B cell (primary cell): ENCODE data around the gene GULP1. TPM values are rescaled to one million over a fixed set of nuclear protein-coding genes. Genes with fewer than 3 reads are reported as not detected.

Experiments
- ATAC-seq: fragments of 200-7000 bp; cut with Tn5 transposase; one replicate; pipeline ENCODE4 v1.10.0; 2021; ENCODE audit warnings: low read depth, mild to moderate bottlenecking, moderate number of reproducible peaks, moderate library complexity
- CTCF ChIA-PET: fragments of 350-600 bp; sonication (Branson Sonifier 250); formaldehyde crosslinking; loops from one replicate; lab custom pipeline; 2021; ENCODE audit warnings: antibody characterized with exemption, inconsistent platforms; lab: Charles Lee
- POLR2A ChIA-PET: fragments of 350-600 bp; sonication (Branson Sonifier 250); formaldehyde crosslinking; loops from one replicate; lab custom pipeline; 2021; ENCODE audit warnings: antibody characterized with exemption; lab: Charles Lee
- DNase-seq: peaks from one replicate; pipeline ENCODE4 v3.0.0; 2013
- H2AFZ ChIP-seq: 2 replicates; pipeline ENCODE4 v1.6.1; 2012; ENCODE audit warnings: mild to moderate bottlenecking, low read depth, low read length; ENCODE audit not compliant: insufficient read depth, poor library complexity, severe bottlenecking
- H3K27ac ChIP-seq, 2 donors: 1 replicate in 1 of 2; 2 replicates in 1 of 2; pipeline ENCODE4 v1.5.1; 2012 to 2013; ENCODE audit warnings: low read length in 2 of 2, mild to moderate bottlenecking in 2 of 2, moderate library complexity in 1 of 2
- H3K27me3 ChIP-seq, 4 experiments: fragments of 200-600 bp in 1 of 4; sonication (generic) in 1 of 4; replicated peaks in 1 of 4; 1 replicate in 2 of 4; 2 replicates in 2 of 4; pipeline versions ENCODE4 v1.6.1 to v1.7.0; 2013 to 2016; ENCODE audit warnings: low read length in 3 of 4, mild to moderate bottlenecking in 2 of 4, mixed read lengths in 1 of 4, moderate library complexity in 1 of 4; ENCODE audit not compliant: insufficient read depth in 4 of 4, control insufficient read depth in 3 of 4; ENCODE audit errors: control extremely low read depth in 1 of 4
- H3K36me3 ChIP-seq, 2 experiments: replicated peaks in 1 of 2; 1 replicate in 1 of 2; 2 replicates in 1 of 2; pipeline versions ENCODE4 v1.6.1 to v1.7.1; 2013; ENCODE audit warnings: low read length in 1 of 2; ENCODE audit not compliant: insufficient read depth in 2 of 2, control insufficient read depth in 1 of 2; ENCODE audit errors: control extremely low read depth in 1 of 2, extremely low read depth in 1 of 2
- H3K4me1 ChIP-seq, 2 donors: fragments of 200-600 bp in 1 of 2; sonication (generic) in 1 of 2; 1 replicate in 1 of 2; 2 replicates in 1 of 2; pipeline versions ENCODE4 v1.5.1 to v1.6.1; 2013 to 2017; ENCODE audit warnings: low read length in 2 of 2; ENCODE audit not compliant: control insufficient read depth in 2 of 2, insufficient read depth in 2 of 2
- H3K4me2 ChIP-seq: replicated peaks from 2 replicates; pipeline ENCODE3; 2012; ENCODE audit warnings: mild to moderate bottlenecking, low read depth, low read length; ENCODE audit not compliant: poor library complexity, severe bottlenecking
- H3K4me3 ChIP-seq, 5 experiments: fragments of 200-600 bp in 1 of 5; sonication (generic) in 1 of 5; 1 replicate in 3 of 5; 2 replicates in 2 of 5; pipeline versions ENCODE4 v1.5.1 to v1.7.0; 2011 to 2016; ENCODE audit warnings: low read length in 4 of 5, mild to moderate bottlenecking in 4 of 5, low read depth in 2 of 5, control low read depth in 1 of 5, moderate library complexity in 1 of 5; ENCODE audit not compliant: insufficient read depth in 1 of 5; ENCODE audit errors: control extremely low read depth in 1 of 5, extremely low read depth in 1 of 5
- H3K79me2 ChIP-seq: fragments of 200-600 bp; sonication (generic); one replicate; pipeline ENCODE4 v1.6.0; 2016; ENCODE audit warnings: low read length; ENCODE audit not compliant: control insufficient read depth, insufficient read depth
- H3K9ac ChIP-seq: fragments of 200-600 bp; sonication (generic); 2 replicates; pipeline ENCODE4 v1.6.1; 2017; ENCODE audit warnings: mild to moderate bottlenecking, low read length, moderate library complexity
- H3K9me3 ChIP-seq, 3 donors: one replicate each; pipeline versions ENCODE4 v1.6.1 to v1.7.1; 2013; ENCODE audit warnings: low read length in 2 of 3; ENCODE audit not compliant: control insufficient read depth in 2 of 3, insufficient read depth in 1 of 3; ENCODE audit errors: control extremely low read depth in 1 of 3
- H4K20me1 ChIP-seq: 2 replicates; pipeline ENCODE4 v1.6.0; 2012; ENCODE audit warnings: mild to moderate bottlenecking, low read length; ENCODE audit not compliant: insufficient read depth, control insufficient read depth, poor library complexity, severe bottlenecking
- H3K27ac Mint-ChIP-seq: one replicate; pipeline ENCODE4 v1.8.0; 2021; ENCODE audit warnings: mixed read lengths
- H3K27me3 Mint-ChIP-seq: one replicate; pipeline ENCODE4 v1.8.0; 2021; ENCODE audit warnings: mixed read lengths
- H3K4me1 Mint-ChIP-seq: one replicate; pipeline ENCODE4 v1.8.0; 2021; ENCODE audit warnings: mixed read lengths
- H3K4me3 Mint-ChIP-seq: one replicate; pipeline ENCODE4 v1.8.0; 2021; ENCODE audit warnings: mixed read lengths
- H3K9me3 Mint-ChIP-seq: one replicate; pipeline ENCODE4 v1.8.0; 2022; ENCODE audit warnings: mixed read lengths; ENCODE audit not compliant: insufficient read depth
- CTCF ChIP-seq: fragments of 200-600 bp; IDR thresholded peaks from one replicate; pipeline ENCODE4 v1.8.0; 2022; ENCODE audit warnings: antibody characterized with exemption, mild to moderate bottlenecking
- EZH2 ChIP-seq: IDR thresholded peaks from 2 replicates; pipeline ENCODE4 v1.6.1; 2012; ENCODE audit warnings: borderline replicate concordance, low read depth, mild to moderate bottlenecking, moderate library complexity, low read length; ENCODE audit not compliant: insufficient read depth, poor library complexity, severe bottlenecking
- WGBS: methylation state at CpG from one replicate; pipeline ENCODE4 v1.1.5; 2013; ENCODE audit warnings: missing lambda C conversion rate; ENCODE audit not compliant: insufficient coverage; 5-methylcytosine and 5-hydroxymethylcytosine counted together
- intact Hi-C: fragments of 100-400 bp; cut with micrococcal nuclease; formaldehyde crosslinking; loops from one replicate; pipeline ENCODE4 v1.10.0; 2022
- polyA plus RNA-seq: library from polyadenylated mRNA; depleted of rRNA; stranded (reverse); fragments of >200 nt; gene quantifications from 2 replicates; pipeline ENCODE4 v1.2.3, GENCODE V29; 2012
- total RNA-seq, 2 donors: library from RNA; stranded (reverse); fragments of 120-200 nt in 1 of 2; gene quantifications; 1 replicate in 1 of 2; 2 replicates in 1 of 2; pipeline versions ENCODE4 v1.2.3 to v1.2.4, GENCODE V29; 2013 to 2022

Gene GULP1
- total and polyA plus RNA-seq, 2 donors (not counting 1 experiment from before 2014, with no cell fraction given), result not detected

GRCh38 chr2:188443207-188443606, 151.5 kb downstream of the GULP1 start:
- Histone ChIP-seq H3K79me2 (no peaks in the 10 kb centered on the region), H3K4me1 (no peaks in the 10 kb centered on the region), H3K9ac (no peak overlapping the region), H3K4me3 (no peak overlapping the region), H3K4me2 (no peak overlapping the region), H2AFZ (no peak overlapping the region), H3K9me3 (no peaks in the 10 kb centered on the region), H4K20me1 (no peaks in the 10 kb centered on the region), H3K36me3 (no peaks in the 10 kb centered on the region), H3K27ac (no peak overlapping the region), H3K27me3 (no peaks in the 10 kb centered on the region)
- POLR2A ChIA-PET, result no interaction called here
- H3K27me3 Mint-ChIP-seq, result no peaks in the 10 kb centered on the region
- WGBS, result no CpG with 5 or more reads among the region's 3 CpGs
- H3K4me3 Mint-ChIP-seq, result no peak overlapping the region
- H3K27ac Mint-ChIP-seq, result no peak overlapping the region
- no peak for ATAC-seq
- no peak for DNase-seq
- CTCF ChIA-PET, result no interaction called here
- TF ChIP-seq EZH2, result no peak
- TF ChIP-seq CTCF, result no peak
- H3K4me1 Mint-ChIP-seq, result no peaks in the 10 kb centered on the region
- no peaks in the 10 kb centered on the region for H3K9me3 Mint-ChIP-seq
- intact Hi-C loops, result no loop called here

GRCh38 chr2:188444106-188444835, 152.6 kb downstream of the GULP1 start:
- Mint-ChIP-seq H3K27me3 (no peaks in the 10 kb centered on the region), H3K27ac (no peak overlapping the region), H3K4me1 (no peaks in the 10 kb centered on the region), H3K4me3 (no peak overlapping the region), H3K9me3 (peaks cover 2% of the 10 kb centered on the region)
- H3K27ac ChIP-seq, result no peak overlapping the region
- CTCF ChIA-PET, result no interaction called here
- DNase-seq (no peak), ATAC-seq (no peak)
- intact Hi-C loops, result no loop called here
- H3K4me3 ChIP-seq, result no peak overlapping the region
- no peaks in the 10 kb centered on the region for H3K36me3 ChIP-seq
- H2AFZ ChIP-seq, result no peak overlapping the region
- WGBS, result no CpG with 5 or more reads among the region's 3 CpGs
- H3K9ac ChIP-seq, result no peak overlapping the region
- no peaks in the 10 kb centered on the region for H3K4me1 ChIP-seq
- no peaks in the 10 kb centered on the region for H3K27me3 ChIP-seq
- TF ChIP-seq EZH2, result no peak
- no peak for TF ChIP-seq CTCF
- POLR2A ChIA-PET, result no interaction called here
- no peaks in the 10 kb centered on the region for H3K79me2 ChIP-seq
- no peak overlapping the region for H3K4me2 ChIP-seq
- H3K9me3 ChIP-seq, result no peaks in the 10 kb centered on the region
- no peaks in the 10 kb centered on the region for H4K20me1 ChIP-seq
